Activated CD8-positive, alpha-beta T cell treated with anti-CD3 and anti-CD28 coated beads for 36 hours (primary cell): ENCODE results near the gene OR2A2. TPM values are rescaled to one million over a fixed set of nuclear protein-coding genes. Genes with fewer than 3 reads are reported as not detected.
"Not testable (repeated sequence)": the region's sequence is repeated elsewhere in the genome, so short reads cannot be mapped to it uniquely, and the experiment has no call there.

Experiments
- ATAC-seq: fragments of 200-7000 bp; cut with Tn5 transposase; one replicate; pipeline ENCODE4 v1.10.0; 2021; ENCODE audit warnings: mild to moderate bottlenecking, moderate library complexity
- CTCF ChIA-PET: fragments of 350-600 bp; sonication (Branson Sonifier 250); formaldehyde crosslinking; loops from one replicate; lab custom pipeline; 2021; ENCODE audit warnings: antibody characterized with exemption; lab: Charles Lee
- POLR2A ChIA-PET: fragments of 350-600 bp; sonication (Branson Sonifier 250); formaldehyde crosslinking; loops from one replicate; lab custom pipeline; 2021; ENCODE audit warnings: antibody characterized with exemption; lab: Charles Lee
- DNase-seq: peaks from one replicate; pipeline ENCODE4 v3.0.0-alpha.2; 2020
- H3K27ac Mint-ChIP-seq: one replicate; pipeline ENCODE4 v1.8.0; 2021; ENCODE audit warnings: mild to moderate bottlenecking, mixed read lengths
- H3K27me3 Mint-ChIP-seq: one replicate; pipeline ENCODE4 v1.8.0; 2021; ENCODE audit warnings: mixed read lengths
- H3K36me3 Mint-ChIP-seq: one replicate; pipeline ENCODE4 v1.8.0; 2021; ENCODE audit warnings: low read depth, mixed read lengths
- H3K4me1 Mint-ChIP-seq: one replicate; pipeline ENCODE4 v1.8.0; 2021; ENCODE audit warnings: low read depth, mixed read lengths
- H3K4me3 Mint-ChIP-seq: one replicate; pipeline ENCODE4 v1.8.0; 2021; ENCODE audit warnings: mild to moderate bottlenecking, moderate library complexity, mixed read lengths
- H3K9me3 Mint-ChIP-seq: one replicate; pipeline ENCODE4 v1.8.0; 2021; ENCODE audit warnings: mixed read lengths
- intact Hi-C: fragments of 100-400 bp; cut with micrococcal nuclease; formaldehyde crosslinking; loops from one replicate; pipeline ENCODE4 v1.10.0; 2022
- total RNA-seq, 2 experiments: library from RNA; stranded (reverse); gene quantifications; one replicate each; pipeline ENCODE4 v1.2.3, GENCODE V29; 2021
- TF ChIP-seq, protein P1 (sequence below): fragments of 200-600 bp; IDR thresholded peaks from one replicate; pipeline ENCODE4 v1.8.0; 2022; ENCODE audit warnings: antibody characterized with exemption, mild to moderate bottlenecking

Gene OR2A2
- total RNA-seq, 2 experiments from 2014 or later = not detected

DNA sequence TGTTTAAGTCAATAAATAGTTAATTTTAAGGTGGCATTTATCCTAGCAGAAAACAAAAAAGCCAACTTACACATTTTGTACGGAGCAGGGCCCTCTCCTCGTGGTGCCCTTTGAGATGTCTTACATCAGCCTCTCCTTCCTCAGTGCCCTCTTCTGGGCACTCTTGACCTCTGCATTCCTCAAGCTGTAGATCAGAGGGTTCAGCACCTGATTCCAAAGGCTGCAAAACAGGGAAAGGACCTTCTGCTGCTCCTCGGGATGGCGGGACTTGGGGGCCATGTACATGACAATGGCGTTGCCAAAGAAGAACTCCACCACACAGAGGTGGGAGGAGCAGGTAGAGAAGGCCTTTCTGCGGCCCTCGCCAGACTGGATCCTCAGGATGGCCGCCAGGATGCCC lies 9.0 kb downstream of the OR2A2 start:
- CTCF ChIA-PET = no interaction called here
- intact Hi-C loops = no loop called here
- no peak for DNase-seq
- Mint-ChIP-seq H3K27me3 (peaks cover 9% of the 10 kb centered on the region), H3K4me1 (no peaks in the 10 kb centered on the region), H3K36me3 (no peaks in the 10 kb centered on the region), H3K4me3 (no peak overlapping the region), H3K27ac (no peak overlapping the region), H3K9me3 (no peaks in the 10 kb centered on the region)
- POLR2A ChIA-PET = no interaction called here
- ATAC-seq = no peak
- TF ChIP-seq, protein P1, sequence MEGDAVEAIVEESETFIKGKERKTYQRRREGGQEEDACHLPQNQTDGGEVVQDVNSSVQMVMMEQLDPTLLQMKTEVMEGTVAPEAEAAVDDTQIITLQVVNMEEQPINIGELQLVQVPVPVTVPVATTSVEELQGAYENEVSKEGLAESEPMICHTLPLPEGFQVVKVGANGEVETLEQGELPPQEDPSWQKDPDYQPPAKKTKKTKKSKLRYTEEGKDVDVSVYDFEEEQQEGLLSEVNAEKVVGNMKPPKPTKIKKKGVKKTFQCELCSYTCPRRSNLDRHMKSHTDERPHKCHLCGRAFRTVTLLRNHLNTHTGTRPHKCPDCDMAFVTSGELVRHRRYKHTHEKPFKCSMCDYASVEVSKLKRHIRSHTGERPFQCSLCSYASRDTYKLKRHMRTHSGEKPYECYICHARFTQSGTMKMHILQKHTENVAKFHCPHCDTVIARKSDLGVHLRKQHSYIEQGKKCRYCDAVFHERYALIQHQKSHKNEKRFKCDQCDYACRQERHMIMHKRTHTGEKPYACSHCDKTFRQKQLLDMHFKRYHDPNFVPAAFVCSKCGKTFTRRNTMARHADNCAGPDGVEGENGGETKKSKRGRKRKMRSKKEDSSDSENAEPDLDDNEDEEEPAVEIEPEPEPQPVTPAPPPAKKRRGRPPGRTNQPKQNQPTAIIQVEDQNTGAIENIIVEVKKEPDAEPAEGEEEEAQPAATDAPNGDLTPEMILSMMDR = no peak

DNA sequence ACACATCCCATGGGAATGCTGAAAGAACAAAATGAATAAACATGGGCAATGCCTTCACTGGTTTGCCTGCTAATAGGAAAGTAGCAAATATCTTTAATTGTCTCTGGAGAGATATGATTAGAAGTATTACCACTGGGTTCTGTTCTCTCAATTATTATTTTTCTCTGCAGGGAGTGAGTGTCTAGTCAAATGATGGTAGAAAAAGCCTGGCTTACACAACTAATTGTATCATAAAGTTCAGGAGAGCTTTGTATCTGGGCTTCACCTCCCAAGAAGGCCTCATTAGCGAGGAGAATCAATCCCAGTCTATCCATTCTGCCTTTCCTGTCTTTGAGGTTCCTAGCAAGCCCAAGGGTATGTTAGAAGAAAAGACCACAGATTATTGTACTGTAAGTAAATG lies 13.5 kb downstream of the OR2A2 start, which contains the start of gene OR2A14:
TSS of gene OR2A14 (plus strand) at position 301 of the 400 bp plus-strand sequence. CDS start 5,937 bp downstream, outside the sequence.
- no peak within 1 kb of the TSS for H3K4me3 Mint-ChIP-seq
- ATAC-seq (no peak), DNase-seq (no peak)
- TF ChIP-seq, protein P1 = no peak
- peaks cover 6% of the 10 kb centered on the region for H3K27me3 Mint-ChIP-seq
- no peaks in the 10 kb centered on the region for H3K36me3 Mint-ChIP-seq
- H3K27ac Mint-ChIP-seq = no peak within 1 kb of the TSS
- POLR2A ChIA-PET = no interaction called here
- intact Hi-C loops = loop anchor here (10.0 kb wide), 1 partner anchor 218 kb away; the partner anchor contains the start of gene TCAF1
- peaks cover 4% of the 10 kb centered on the region for H3K4me1 Mint-ChIP-seq
- H3K9me3 Mint-ChIP-seq = no peaks in the 10 kb centered on the region
- CTCF ChIA-PET = no interaction called here

DNA sequence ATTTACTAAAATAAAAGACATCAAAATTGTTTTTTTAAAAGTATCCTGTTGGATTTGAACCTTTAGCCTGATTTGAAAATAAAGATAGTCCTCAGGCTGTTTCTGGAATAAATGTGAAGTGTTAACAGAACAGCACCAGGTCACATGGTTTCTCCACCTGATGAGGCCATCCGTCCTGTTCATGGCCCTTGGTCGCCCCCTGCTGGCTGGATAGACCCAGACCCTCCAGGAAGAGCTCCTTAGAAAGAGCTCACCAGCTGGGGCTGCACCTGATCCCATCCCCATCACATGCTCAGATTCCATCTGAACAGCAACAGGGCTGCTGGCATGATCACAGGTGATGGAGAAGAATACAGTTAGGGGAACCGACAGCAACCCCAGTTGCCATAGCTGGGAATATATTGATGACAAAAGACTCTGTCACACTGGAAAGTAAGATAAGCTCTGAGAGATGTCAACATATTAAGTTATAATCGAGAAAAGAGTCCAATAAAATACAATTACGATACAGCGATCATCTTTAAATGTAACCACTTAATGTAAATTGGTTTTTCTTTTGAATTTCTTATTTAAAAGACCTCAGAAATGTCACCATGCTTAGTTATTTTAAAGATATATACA lies 18.4 kb downstream of the OR2A2 start:
- intact Hi-C loops = loop anchor here (2.0 to 10.0 kb wide), 2 partner anchors 69 to 223 kb away; partner anchors contain the start of gene TCAF1
- ChIA-PET CTCF (interaction anchor here (0.6 to 1.6 kb wide), 36 partner anchors 9 to 637 kb away, joined by 3 to 22 read pairs (median 4); partner anchors contain the start of genes OR2A12, OR2A2 and TCAF1), POLR2A (no interaction called here)
- H3K36me3 Mint-ChIP-seq = no peaks in the 10 kb centered on the region
- H3K27me3 Mint-ChIP-seq = no peaks in the 10 kb centered on the region
- DNase-seq (peak; percentile 97), ATAC-seq (peak; percentile 100)
- no peak overlapping the region for H3K27ac Mint-ChIP-seq
- H3K4me3 Mint-ChIP-seq = no peak overlapping the region
- TF ChIP-seq, protein P1 = peak; percentile 90
- no peaks in the 10 kb centered on the region for H3K9me3 Mint-ChIP-seq
- H3K4me1 Mint-ChIP-seq = peaks cover 4% of the 10 kb centered on the region

DNA sequence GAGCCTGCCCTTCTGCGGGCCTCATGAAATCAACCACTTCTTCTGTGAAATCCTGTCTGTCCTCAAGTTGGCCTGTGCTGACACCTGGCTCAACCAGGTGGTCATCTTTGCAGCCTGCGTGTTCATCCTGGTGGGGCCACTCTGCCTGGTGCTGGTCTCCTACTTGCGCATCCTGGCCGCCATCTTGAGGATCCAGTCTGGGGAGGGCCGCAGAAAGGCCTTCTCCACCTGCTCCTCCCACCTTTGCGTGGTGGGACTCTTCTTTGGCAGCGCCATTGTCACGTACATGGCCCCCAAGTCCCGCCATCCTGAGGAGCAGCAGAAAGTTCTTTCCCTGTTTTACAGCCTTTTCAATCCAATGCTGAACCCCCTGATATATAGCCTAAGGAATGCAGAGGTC lies 20.2 kb downstream of the OR2A2 start:
- ATAC-seq, H3K4me1 Mint-ChIP-seq, H3K4me3 Mint-ChIP-seq, H3K27ac Mint-ChIP-seq, H3K9me3 Mint-ChIP-seq, CTCF ChIA-PET, H3K36me3 Mint-ChIP-seq, DNase-seq, POLR2A ChIA-PET, H3K27me3 Mint-ChIP-seq: not testable (repeated sequence)
- intact Hi-C loops = loop anchor here (10.0 kb wide), 1 partner anchor 225 kb away; the partner anchor contains the start of gene TCAF1

DNA sequence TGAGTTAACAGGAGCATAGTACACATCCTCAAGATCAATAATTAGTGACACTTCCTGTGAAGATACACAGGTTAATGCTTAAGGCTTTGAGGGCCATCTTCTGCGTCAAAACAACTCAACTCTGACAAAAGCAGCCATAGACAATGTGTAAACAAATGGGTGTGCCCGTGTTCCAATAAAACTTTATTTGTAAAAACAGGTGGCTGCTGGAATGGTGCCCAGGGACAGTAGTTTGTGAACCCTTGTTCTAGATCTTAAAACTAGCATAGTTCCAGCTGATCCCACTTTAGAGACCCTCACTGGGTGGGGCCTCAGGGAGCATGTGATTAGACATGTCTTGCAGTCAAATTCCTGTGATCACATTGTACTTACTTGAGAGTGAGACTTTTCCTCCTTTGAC lies 21.3 kb downstream of the OR2A2 start:
- POLR2A ChIA-PET = no interaction called here
- H3K36me3 Mint-ChIP-seq = no peaks in the 10 kb centered on the region
- CTCF ChIA-PET = no interaction called here
- peaks cover 4% of the 10 kb centered on the region for H3K4me1 Mint-ChIP-seq
- H3K4me3 Mint-ChIP-seq = no peak overlapping the region
- H3K9me3 Mint-ChIP-seq = no peaks in the 10 kb centered on the region
- TF ChIP-seq, protein P1 = no peak
- DNase-seq = no peak
- no peak overlapping the region for H3K27ac Mint-ChIP-seq
- ATAC-seq = no peak
- intact Hi-C loops = no loop called here
- H3K27me3 Mint-ChIP-seq = no peaks in the 10 kb centered on the region
